HEK293 (cell line): ENCODE measurements around the gene GPSM1.

Experiments used
- CTCF ChIA-PET: fragments of 350-600 bp; formaldehyde crosslinking; extraction: SDS; loops from one replicate; lab custom pipeline; 2021; ENCODE audit warnings: antibody characterized with exemption; lab: Yijun Ruan, JAX
- POLR2A ChIA-PET: fragments of 300-600 bp; formaldehyde crosslinking; extraction: SDS; loops from one replicate; lab custom pipeline; 2020; ENCODE audit warnings: antibody characterized with exemption, inconsistent platforms; lab: Yijun Ruan, JAX
- H3K27ac ChIP-seq: fragments of 200-500 bp; sonication (Bioruptor generic); 2 replicates; pipeline ENCODE4 v1.5.1; 2014; ENCODE audit warnings: low read depth, low read length, control low read depth, inconsistent platforms; ENCODE audit errors: extremely low read depth
- H3K36me3 ChIP-seq, 2 experiments: fragments of 200-500 bp in 1 of 2; sonication (Bioruptor generic) in 1 of 2; 1 replicate in 1 of 2; 2 replicates in 1 of 2; pipeline ENCODE4 v1.5.1; 2014 to 2017; ENCODE audit warnings: inconsistent platforms in 2 of 2, low read length in 2 of 2; ENCODE audit not compliant: control insufficient read depth in 2 of 2, insufficient read depth in 1 of 2
- H3K4me1 ChIP-seq: fragments of 200-500 bp; sonication (Bioruptor generic); 2 replicates; pipeline ENCODE4 v1.5.1; 2014; ENCODE audit warnings: mild to moderate bottlenecking, low read length, inconsistent platforms; ENCODE audit not compliant: control insufficient read depth, insufficient read depth
- H3K4me3 ChIP-seq: 2 replicates; pipeline ENCODE4 v1.5.1; 2011; ENCODE audit warnings: low read depth, mild to moderate bottlenecking, control low read depth, low read length, moderate library complexity
- H3K9me3 ChIP-seq: fragments of 200-500 bp; sonication (Bioruptor generic); 2 replicates; pipeline ENCODE4 v1.5.1; 2014; ENCODE audit warnings: low read depth, low read length, inconsistent platforms; ENCODE audit not compliant: control insufficient read depth, insufficient read depth
- GLIS1 ChIP-seq: fragments of 450-650 bp; formaldehyde crosslinking; IDR thresholded peaks from 2 replicates; pipeline ENCODE4 v1.5.1; 2016; ENCODE audit warnings: missing biosample characterization, missing genetic modification characterization
- KLF1 ChIP-seq: fragments of 450-650 bp; formaldehyde crosslinking; IDR thresholded peaks from 2 replicates; pipeline ENCODE4 v1.5.1; 2016; ENCODE audit warnings: missing biosample characterization, missing genetic modification characterization
- KLF8 ChIP-seq: fragments of 450-650 bp; formaldehyde crosslinking; IDR thresholded peaks from 2 replicates; pipeline ENCODE4 v1.5.1; 2016; ENCODE audit warnings: missing biosample characterization, missing genetic modification characterization
- KLF9 ChIP-seq: fragments of 450-650 bp; formaldehyde crosslinking; IDR thresholded peaks from 2 replicates; pipeline ENCODE4 v1.5.1; 2016; ENCODE audit warnings: missing biosample characterization, missing genetic modification characterization, low read depth
- SALL2 ChIP-seq: fragments of 450-650 bp; formaldehyde crosslinking; IDR thresholded peaks from 2 replicates; pipeline ENCODE4 v1.5.0; 2017; ENCODE audit warnings: missing biosample characterization, mild to moderate bottlenecking, missing genetic modification characterization, borderline replicate concordance
- YY2 ChIP-seq: fragments of 450-650 bp; formaldehyde crosslinking; IDR thresholded peaks from 2 replicates; pipeline ENCODE4 v1.5.1; 2016; ENCODE audit warnings: missing biosample characterization, missing genetic modification characterization
- ZFHX2 ChIP-seq: fragments of 450-650 bp; formaldehyde crosslinking; conservative IDR thresholded peaks from 2 replicates; pipeline ENCODE4 v1.5.1; 2016; ENCODE audit warnings: missing biosample characterization, missing genetic modification characterization
- ZNF114 ChIP-seq: fragments of 450-650 bp; formaldehyde crosslinking; IDR thresholded peaks from 2 replicates; pipeline ENCODE4 v1.5.0; 2017; ENCODE audit warnings: missing biosample characterization, missing genetic modification characterization
- ZNF146 ChIP-seq: fragments of 450-650 bp; formaldehyde crosslinking; IDR thresholded peaks from 2 replicates; pipeline ENCODE4 v1.5.1; 2016; ENCODE audit warnings: missing biosample characterization, missing genetic modification characterization
- ZNF175 ChIP-seq: fragments of 450-650 bp; formaldehyde crosslinking; IDR thresholded peaks from 2 replicates; pipeline ENCODE4 v1.5.1; 2016; ENCODE audit warnings: missing biosample characterization, missing genetic modification characterization
- ZNF211 ChIP-seq: fragments of 450-650 bp; formaldehyde crosslinking; IDR thresholded peaks from 2 replicates; pipeline ENCODE4 v1.5.1; 2016; ENCODE audit warnings: low read depth, missing biosample characterization, missing genetic modification characterization
- ZNF266 ChIP-seq: fragments of 450-650 bp; formaldehyde crosslinking; IDR thresholded peaks from 2 replicates; pipeline ENCODE4 v1.5.1; 2016; ENCODE audit warnings: missing biosample characterization, missing genetic modification characterization, low read depth
- ZNF311 ChIP-seq: fragments of 450-650 bp; formaldehyde crosslinking; IDR thresholded peaks from 2 replicates; pipeline ENCODE4 v1.5.1; 2017; ENCODE audit warnings: missing biosample characterization, missing genetic modification characterization, borderline replicate concordance
- ZNF394 ChIP-seq: fragments of 450-650 bp; formaldehyde crosslinking; IDR thresholded peaks from 2 replicates; pipeline ENCODE4 v1.5.1; 2016; ENCODE audit warnings: missing biosample characterization, missing genetic modification characterization, mild to moderate bottlenecking, moderate library complexity, borderline replicate concordance
- ZNF544 ChIP-seq: fragments of 450-650 bp; formaldehyde crosslinking; IDR thresholded peaks from 2 replicates; pipeline ENCODE4 v1.5.0; 2017; ENCODE audit warnings: missing biosample characterization, missing genetic modification characterization
- ZNF548 ChIP-seq: fragments of 450-650 bp; formaldehyde crosslinking; IDR thresholded peaks from 2 replicates; pipeline ENCODE4 v1.5.1; 2016; ENCODE audit warnings: missing biosample characterization, missing genetic modification characterization
- ZNF555 ChIP-seq: fragments of 450-650 bp; formaldehyde crosslinking; conservative IDR thresholded peaks from 2 replicates; pipeline ENCODE4 v1.5.1; 2017; ENCODE audit warnings: missing biosample characterization, mild to moderate bottlenecking, missing genetic modification characterization, inconsistent platforms
- ZNF561 ChIP-seq: fragments of 450-650 bp; IDR thresholded peaks from 2 replicates; pipeline ENCODE4 v1.5.1; 2018; ENCODE audit warnings: missing biosample characterization, missing genetic modification characterization, borderline replicate concordance
- ZNF596 ChIP-seq: fragments of 450-650 bp; IDR thresholded peaks from 2 replicates; pipeline ENCODE4 v1.5.0; 2018; ENCODE audit warnings: missing biosample characterization, mild to moderate bottlenecking, missing genetic modification characterization, moderate library complexity
- ZNF660 ChIP-seq: fragments of 450-650 bp; IDR thresholded peaks from 2 replicates; pipeline ENCODE4 v1.5.1; 2018; ENCODE audit warnings: missing biosample characterization, mild to moderate bottlenecking, missing genetic modification characterization
- ZNF707 ChIP-seq: fragments of 450-650 bp; formaldehyde crosslinking; IDR thresholded peaks from 2 replicates; pipeline ENCODE4 v1.5.1; 2016; ENCODE audit warnings: missing biosample characterization, missing genetic modification characterization
- ZNF785 ChIP-seq: fragments of 450-650 bp; formaldehyde crosslinking; IDR thresholded peaks from 2 replicates; pipeline ENCODE4 v1.5.1; 2016; ENCODE audit warnings: missing biosample characterization, missing genetic modification characterization
- TF ChIP-seq, protein P1 (sequence below): fragments of 450-650 bp; formaldehyde crosslinking; IDR thresholded peaks from 2 replicates; pipeline ENCODE4 v1.5.1; 2016; ENCODE audit warnings: missing biosample characterization, missing genetic modification characterization
- TF ChIP-seq, protein P2 (sequence below): fragments of 450-650 bp; formaldehyde crosslinking; IDR thresholded peaks from 2 replicates; pipeline ENCODE4 v1.5.1; 2016; ENCODE audit warnings: missing biosample characterization, missing genetic modification characterization
- TF ChIP-seq, protein P3 (sequence below): fragments of 450-650 bp; formaldehyde crosslinking; IDR thresholded peaks from 2 replicates; pipeline ENCODE4 v1.5.1; 2016; ENCODE audit warnings: missing biosample characterization, missing genetic modification characterization, low read depth
- TF ChIP-seq, protein P4 (sequence below): fragments of 450-650 bp; formaldehyde crosslinking; IDR thresholded peaks from 2 replicates; pipeline ENCODE4 v1.5.1; 2016; ENCODE audit warnings: missing biosample characterization, missing genetic modification characterization
- TF ChIP-seq, protein P5 (sequence below): fragments of 450-650 bp; formaldehyde crosslinking; IDR thresholded peaks from 2 replicates; pipeline ENCODE4 v1.5.1; 2016; ENCODE audit warnings: missing biosample characterization, missing genetic modification characterization
- TF ChIP-seq, protein P6 (sequence below): fragments of 450-650 bp; formaldehyde crosslinking; IDR thresholded peaks from 2 replicates; pipeline ENCODE4 v1.5.1; 2016; ENCODE audit warnings: missing biosample characterization, missing genetic modification characterization

Gene GPSM1

DNA sequence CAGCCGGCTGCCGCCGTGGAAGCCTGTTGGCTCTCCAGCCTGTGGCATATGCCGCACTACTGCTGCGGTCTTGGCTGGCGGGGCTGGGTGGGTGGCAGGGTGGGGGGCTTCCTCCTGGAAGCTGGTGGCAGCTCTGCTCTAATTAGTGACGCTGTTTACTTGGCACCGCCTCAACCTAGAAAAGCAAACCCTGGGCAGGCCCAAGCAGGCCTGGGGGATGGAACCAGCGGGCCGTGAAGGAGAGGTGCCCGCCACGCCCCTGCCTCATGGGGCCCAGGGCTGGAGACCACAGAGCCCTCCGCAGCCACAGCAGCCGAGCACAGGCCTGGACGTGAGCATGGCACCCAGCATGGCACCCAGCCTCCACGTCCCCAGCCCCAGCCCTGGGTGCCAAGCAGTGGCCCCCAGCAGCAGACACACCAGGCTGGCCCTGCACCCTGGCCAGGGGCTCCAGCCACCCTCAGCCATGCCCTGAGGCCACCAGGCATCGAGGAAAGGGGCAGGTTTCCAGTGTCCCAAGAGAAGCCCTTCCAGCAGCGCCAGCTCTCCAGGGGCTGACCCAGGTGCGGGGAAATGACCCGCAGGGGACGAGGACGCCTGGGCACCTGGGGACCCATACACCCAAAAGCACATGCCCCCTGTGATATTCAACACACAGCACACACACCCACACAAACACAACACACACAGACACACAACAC, 18.1 kb upstream of the GPSM1 start (continued):
- TF ChIP-seq, protein P1, sequence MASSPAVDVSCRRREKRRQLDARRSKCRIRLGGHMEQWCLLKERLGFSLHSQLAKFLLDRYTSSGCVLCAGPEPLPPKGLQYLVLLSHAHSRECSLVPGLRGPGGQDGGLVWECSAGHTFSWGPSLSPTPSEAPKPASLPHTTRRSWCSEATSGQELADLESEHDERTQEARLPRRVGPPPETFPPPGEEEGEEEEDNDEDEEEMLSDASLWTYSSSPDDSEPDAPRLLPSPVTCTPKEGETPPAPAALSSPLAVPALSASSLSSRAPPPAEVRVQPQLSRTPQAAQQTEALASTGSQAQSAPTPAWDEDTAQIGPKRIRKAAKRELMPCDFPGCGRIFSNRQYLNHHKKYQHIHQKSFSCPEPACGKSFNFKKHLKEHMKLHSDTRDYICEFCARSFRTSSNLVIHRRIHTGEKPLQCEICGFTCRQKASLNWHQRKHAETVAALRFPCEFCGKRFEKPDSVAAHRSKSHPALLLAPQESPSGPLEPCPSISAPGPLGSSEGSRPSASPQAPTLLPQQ: peak; percentile 74
- TF ChIP-seq KLF9 (tag by site-specific recombination): peak; percentile 28; the same call in 1 of the 2 replicates

DNA sequence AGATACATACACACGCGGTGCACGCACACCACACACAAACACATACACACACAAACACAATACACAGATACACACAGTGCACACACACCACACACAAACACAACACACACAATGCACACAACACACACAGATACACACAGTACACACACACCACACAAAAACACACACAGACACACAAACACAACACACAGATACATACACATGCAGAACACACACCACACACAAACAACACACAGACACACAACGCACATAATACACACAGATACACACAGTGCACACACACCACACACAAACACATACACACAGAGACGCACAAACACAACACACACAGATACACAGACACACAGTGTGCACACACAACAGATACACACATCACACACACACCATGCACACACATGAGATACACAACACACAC, 17.5 kb upstream of the GPSM1 start:
- CTCF ChIA-PET: no interaction called here
- POLR2A ChIA-PET: no interaction called here
- H3K4me3 ChIP-seq: no peak overlapping the region
- 0 out of 2 replicates have a peak, but pooled peaks have one; percentile 49 for TF ChIP-seq ZNF785
- peak; percentile 87; the same call in 1 of the 2 replicates for TF ChIP-seq ZNF311 (tag by site-specific recombination)
- no peak for TF ChIP-seq GLIS1 (tag by site-specific recombination)
- TF ChIP-seq ZNF146: peak; percentile 44
- peak; percentile 34; the same call in 1 of the 2 replicates for TF ChIP-seq YY2
- TF ChIP-seq KLF1 (tag by site-specific recombination): peak; percentile 65
- peak; percentile 61; the same call in 1 of the 2 replicates for TF ChIP-seq ZNF544
- peak; percentile 48 for TF ChIP-seq ZFHX2
- peak; percentile 25; the same call in 1 of the 2 replicates for TF ChIP-seq KLF8 (tag by site-specific recombination)
- TF ChIP-seq ZNF266: peak; percentile 30; the same call in 1 of the 2 replicates
- TF ChIP-seq ZNF394: no peak
- TF ChIP-seq, protein P2, sequence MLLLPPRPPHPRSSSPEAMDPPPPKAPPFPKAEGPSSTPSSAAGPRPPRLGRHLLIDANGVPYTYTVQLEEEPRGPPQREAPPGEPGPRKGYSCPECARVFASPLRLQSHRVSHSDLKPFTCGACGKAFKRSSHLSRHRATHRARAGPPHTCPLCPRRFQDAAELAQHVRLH: no peak; the same call in 1 of the 2 replicates
- TF ChIP-seq ZNF707 (tag by site-specific recombination): peak; percentile 18; the same call in 1 of the 2 replicates
- peak; percentile 90; the same call in 1 of the 2 replicates for TF ChIP-seq SALL2
- no peak for TF ChIP-seq ZNF555 (tag by site-specific recombination)
- TF ChIP-seq, protein P3, sequence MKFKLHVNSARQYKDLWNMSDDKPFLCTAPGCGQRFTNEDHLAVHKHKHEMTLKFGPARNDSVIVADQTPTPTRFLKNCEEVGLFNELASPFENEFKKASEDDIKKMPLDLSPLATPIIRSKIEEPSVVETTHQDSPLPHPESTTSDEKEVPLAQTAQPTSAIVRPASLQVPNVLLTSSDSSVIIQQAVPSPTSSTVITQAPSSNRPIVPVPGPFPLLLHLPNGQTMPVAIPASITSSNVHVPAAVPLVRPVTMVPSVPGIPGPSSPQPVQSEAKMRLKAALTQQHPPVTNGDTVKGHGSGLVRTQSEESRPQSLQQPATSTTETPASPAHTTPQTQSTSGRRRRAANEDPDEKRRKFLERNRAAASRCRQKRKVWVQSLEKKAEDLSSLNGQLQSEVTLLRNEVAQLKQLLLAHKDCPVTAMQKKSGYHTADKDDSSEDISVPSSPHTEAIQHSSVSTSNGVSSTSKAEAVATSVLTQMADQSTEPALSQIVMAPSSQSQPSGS (tag by site-specific recombination): no peak
- TF ChIP-seq ZNF175 (tag by site-specific recombination): peak; percentile 98
- TF ChIP-seq, protein P4, sequence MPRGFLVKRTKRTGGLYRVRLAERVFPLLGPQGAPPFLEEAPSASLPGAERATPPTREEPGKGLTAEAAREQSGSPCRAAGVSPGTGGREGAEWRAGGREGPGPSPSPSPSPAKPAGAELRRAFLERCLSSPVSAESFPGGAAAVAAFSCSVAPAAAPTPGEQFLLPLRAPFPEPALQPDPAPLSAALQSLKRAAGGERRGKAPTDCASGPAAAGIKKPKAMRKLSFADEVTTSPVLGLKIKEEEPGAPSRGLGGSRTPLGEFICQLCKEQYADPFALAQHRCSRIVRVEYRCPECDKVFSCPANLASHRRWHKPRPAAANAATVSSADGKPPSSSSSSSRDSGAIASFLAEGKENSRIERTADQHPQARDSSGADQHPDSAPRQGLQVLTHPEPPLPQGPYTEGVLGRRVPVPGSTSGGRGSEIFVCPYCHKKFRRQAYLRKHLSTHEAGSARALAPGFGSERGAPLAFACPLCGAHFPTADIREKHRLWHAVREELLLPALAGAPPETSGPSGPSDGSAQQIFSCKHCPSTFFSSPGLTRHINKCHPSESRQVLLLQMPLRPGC (tag by site-specific recombination): peak; percentile 62; the same call in 1 of the 2 replicates
- TF ChIP-seq ZNF561 (tag by site-specific recombination): no peak
- peak; percentile 51 for TF ChIP-seq ZNF548 (tag by site-specific recombination)
- TF ChIP-seq, protein P5, sequence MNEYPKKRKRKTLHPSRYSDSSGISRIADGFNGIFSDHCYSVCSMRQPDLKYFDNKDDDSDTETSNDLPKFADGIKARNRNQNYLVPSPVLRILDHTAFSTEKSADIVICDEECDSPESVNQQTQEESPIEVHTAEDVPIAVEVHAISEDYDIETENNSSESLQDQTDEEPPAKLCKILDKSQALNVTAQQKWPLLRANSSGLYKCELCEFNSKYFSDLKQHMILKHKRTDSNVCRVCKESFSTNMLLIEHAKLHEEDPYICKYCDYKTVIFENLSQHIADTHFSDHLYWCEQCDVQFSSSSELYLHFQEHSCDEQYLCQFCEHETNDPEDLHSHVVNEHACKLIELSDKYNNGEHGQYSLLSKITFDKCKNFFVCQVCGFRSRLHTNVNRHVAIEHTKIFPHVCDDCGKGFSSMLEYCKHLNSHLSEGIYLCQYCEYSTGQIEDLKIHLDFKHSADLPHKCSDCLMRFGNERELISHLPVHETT (tag by site-specific recombination): peak; percentile 53; the same call in 1 of the 2 replicates
- 0 out of 2 replicates have a peak, but pooled peaks have one; percentile 4 for TF ChIP-seq ZNF211 (tag by site-specific recombination)
- TF ChIP-seq ZNF114 (tag by site-specific recombination): no peak; the same call in 1 of the 2 replicates
- TF ChIP-seq ZNF660 (tag by site-specific recombination): no peak
- no peak for TF ChIP-seq ZNF596 (tag by site-specific recombination)
- TF ChIP-seq, protein P6, sequence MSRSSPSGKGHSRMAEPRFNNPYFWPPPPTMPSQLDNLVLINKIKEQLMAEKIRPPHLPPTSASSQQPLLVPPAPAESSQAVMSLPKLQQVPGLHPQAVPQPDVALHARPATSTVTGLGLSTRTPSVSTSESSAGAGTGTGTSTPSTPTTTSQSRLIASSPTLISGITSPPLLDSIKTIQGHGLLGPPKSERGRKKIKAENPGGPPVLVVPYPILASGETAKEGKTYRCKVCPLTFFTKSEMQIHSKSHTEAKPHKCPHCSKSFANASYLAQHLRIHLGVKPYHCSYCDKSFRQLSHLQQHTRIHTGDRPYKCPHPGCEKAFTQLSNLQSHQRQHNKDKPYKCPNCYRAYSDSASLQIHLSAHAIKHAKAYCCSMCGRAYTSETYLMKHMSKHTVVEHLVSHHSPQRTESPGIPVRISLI: no peak

More for the DNA sequence above, 17.5 kb upstream of the GPSM1 start:
- Histone ChIP-seq H3K27ac (no peak overlapping the region), H3K4me1 (no peaks in the 10 kb centered on the region), H3K9me3 (no peaks in the 10 kb centered on the region), H3K36me3 (no peaks in the 10 kb centered on the region)
